HG02885 (cell line): ENCODE results near the gene C1orf115.
A peak's percentile ranks its signal among the peaks of the same experiment; 100 is the strongest.
"Not testable (repeated sequence)": the region's sequence is repeated elsewhere in the genome, so short reads cannot be mapped to it uniquely, and the experiment has no call there.

Source experiments
- ATAC-seq: cut with Tn5 transposase; IDR thresholded peaks from one replicate; pipeline ENCODE4 v1.9.1; 2021; ENCODE audit warnings: mild to moderate bottlenecking; ENCODE audit not compliant: unreplicated experiment, poor library complexity

Gene C1orf115

GRCh38 chr1:220715986-220716385 lies 25.8 kb downstream of the C1orf115 start:
- ATAC-seq, result not testable (repeated sequence)

GRCh38 chr1:220717800-220718640 lies 27.9 kb downstream of the C1orf115 start:
- ATAC-seq, result no peak

GRCh38 chr1:220721266-220721665 lies 31.1 kb downstream of the C1orf115 start:
- ATAC-seq, result not testable (repeated sequence)

- peak; percentile 45 for ATAC-seq
Observed at GRCh38 chr1:220726634-220727033, 36.5 kb downstream of the C1orf115 start.

GRCh38 chr1:220727519-220727918 lies 37.4 kb downstream of the C1orf115 start:
- no peak for ATAC-seq

GRCh38 chr1:220730486-220730885 lies 40.3 kb downstream of the C1orf115 start:
- no peak for ATAC-seq

- ATAC-seq, result no peak
Observed at GRCh38 chr1:220732137-220732536, 42.0 kb downstream of the C1orf115 start.

GRCh38 chr1:220732621-220733020 lies 42.5 kb downstream of the C1orf115 start:
- no peak for ATAC-seq

- peak; percentile 86 for ATAC-seq
Observed at GRCh38 chr1:220733086-220733601, 43.0 kb downstream of the C1orf115 start.

GRCh38 chr1:220734571-220735326 lies 44.6 kb downstream of the C1orf115 start:
- ATAC-seq, result no peak

GRCh38 chr1:220736283-220736682 lies 46.1 kb downstream of the C1orf115 start:
- not testable (repeated sequence) for ATAC-seq

- no peak for ATAC-seq
Observed at GRCh38 chr1:220741349-220741748, 51.2 kb downstream of the C1orf115 start.

- ATAC-seq, result no peak
Observed at GRCh38 chr1:220741825-220742224, 51.7 kb downstream of the C1orf115 start.

- no peak for ATAC-seq
Observed at GRCh38 chr1:220742520-220742919, 52.4 kb downstream of the C1orf115 start.

- ATAC-seq, result no peak
Observed at GRCh38 chr1:220746851-220747250, 56.7 kb downstream of the C1orf115 start.

GRCh38 chr1:220747437-220748088 lies 57.4 kb downstream of the C1orf115 start:
- no peak for ATAC-seq

- ATAC-seq, result peak; percentile 81
Observed at GRCh38 chr1:220748089-220748934, 58.1 kb downstream of the C1orf115 start, which contains the start of gene MTARC2. Gene MTARC2, plus strand, starts transcription at chr1:220748322. Its CDS starts 210 bp downstream, at chr1:220748532.
